GM23338 (cell line): Measurements from ENCODE around the gene TGM2. TPM values are rescaled to one million over a fixed set of nuclear protein-coding genes. Genes with fewer than 3 reads are reported as not detected.

ENCODE experiments used
- ATAC-seq: fragments of 200-7000 bp; cut with Tn5 transposase; 3 replicates; pipeline ENCODE4 v1.9.1; 2020
- DNase-seq: peaks from one replicate; pipeline ENCODE4 v3.0.0-alpha.2; 2015; ENCODE audit warnings: low spot score
- H2AFZ ChIP-seq: fragments of 200-600 bp; sonication (generic); 2 replicates; pipeline ENCODE4 v1.8.0; 2016; ENCODE audit warnings: antibody characterized with exemption, mild to moderate bottlenecking, moderate library complexity
- H3F3A ChIP-seq: fragments of 200-600 bp; sonication (generic); replicated peaks from 2 replicates; pipeline ENCODE4 v1.8.0; 2017; ENCODE audit warnings: antibody characterized with exemption, mixed run types, low read depth
- H3K27ac ChIP-seq: fragments of 200-600 bp; sonication (generic); 2 replicates; pipeline ENCODE4 v1.6.1; 2016; ENCODE audit warnings: low read depth
- H3K27me3 ChIP-seq: fragments of 200-600 bp; sonication (generic); 2 replicates; pipeline ENCODE4 v1.8.0; 2016; ENCODE audit warnings: mild to moderate bottlenecking, mixed run types, moderate library complexity; ENCODE audit not compliant: insufficient read depth
- H3K36me3 ChIP-seq: fragments of 200-600 bp; sonication (generic); 2 replicates; pipeline ENCODE4 v1.8.0; 2016; ENCODE audit warnings: mild to moderate bottlenecking; ENCODE audit not compliant: insufficient read depth
- H3K4me1 ChIP-seq: fragments of 200-600 bp; sonication (generic); 2 replicates; pipeline ENCODE4 v1.8.0; 2016; ENCODE audit warnings: mild to moderate bottlenecking, moderate library complexity; ENCODE audit not compliant: insufficient read depth
- H3K4me2 ChIP-seq: fragments of 200-600 bp; sonication (generic); 2 replicates; pipeline ENCODE4 v1.7.1; 2017; ENCODE audit warnings: mixed run types
- H3K4me3 ChIP-seq: fragments of 200-600 bp; sonication (generic); 2 replicates; pipeline ENCODE4 v1.6.1; 2016; ENCODE audit warnings: mixed run types
- H3K79me2 ChIP-seq: fragments of 200-600 bp; sonication (generic); replicated peaks from 2 replicates; pipeline ENCODE4 v1.8.0; 2017; ENCODE audit warnings: mild to moderate bottlenecking; ENCODE audit not compliant: insufficient read depth
- H3K9me2 ChIP-seq: fragments of 200-600 bp; sonication (generic); 2 replicates; pipeline ENCODE4 v1.8.0; 2017; ENCODE audit not compliant: insufficient read depth
- H4K20me1 ChIP-seq: fragments of 200-600 bp; sonication (generic); replicated peaks from 2 replicates; pipeline ENCODE4 v1.8.0; 2017; ENCODE audit warnings: mild to moderate bottlenecking; ENCODE audit not compliant: insufficient read depth
- H3K27ac Mint-ChIP-seq: 2 replicates; pipeline ENCODE4 v1.8.0; 2020; ENCODE audit warnings: inconsistent platforms, mild to moderate bottlenecking, moderate library complexity, mixed read lengths
- H3K27me3 Mint-ChIP-seq: 3 replicates; pipeline ENCODE4 v1.8.0; 2022; ENCODE audit warnings: low read depth, mild to moderate bottlenecking, moderate library complexity, mixed read lengths, inconsistent platforms; ENCODE audit not compliant: insufficient read depth, poor library complexity
- H3K36me3 Mint-ChIP-seq: 3 replicates; pipeline ENCODE4 v1.8.0; 2021; ENCODE audit warnings: low read depth, mild to moderate bottlenecking, inconsistent platforms, moderate library complexity, mixed read lengths
- H3K4me1 Mint-ChIP-seq: 3 replicates; pipeline ENCODE4 v1.8.0; 2020; ENCODE audit warnings: mild to moderate bottlenecking, inconsistent platforms, mixed read lengths
- H3K4me3 Mint-ChIP-seq: 3 replicates; pipeline ENCODE4 v1.8.0; 2021; ENCODE audit warnings: moderate library complexity, mild to moderate bottlenecking, inconsistent platforms, mixed read lengths
- H3K9me3 Mint-ChIP-seq: 3 replicates; pipeline ENCODE4 v1.8.0; 2020; ENCODE audit warnings: moderate library complexity, mild to moderate bottlenecking, inconsistent platforms, mixed read lengths
- CREB1 ChIP-seq: fragments of 250-450 bp; sonication (Bioruptor Pico); IDR thresholded peaks from 2 replicates; pipeline ENCODE4 v1.5.0; 2020; ENCODE audit warnings: low read depth, mild to moderate bottlenecking, moderate library complexity
- ETS1 ChIP-seq: IDR thresholded peaks from 2 replicates; pipeline ENCODE4 v1.6.1; 2016; ENCODE audit warnings: antibody characterized with exemption
- EZH2 ChIP-seq: fragments of 200-600 bp; sonication (generic); IDR thresholded peaks from one replicate; pipeline ENCODE4 v1.8.0; 2017; ENCODE audit warnings: antibody characterized with exemption, mild to moderate bottlenecking, low read depth; ENCODE audit not compliant: unreplicated experiment
- EZH2phosphoT487 ChIP-seq: fragments of 200-600 bp; sonication (generic); IDR thresholded peaks from one replicate; pipeline ENCODE4 v1.8.1; 2018; ENCODE audit warnings: antibody characterized with exemption; ENCODE audit not compliant: unreplicated experiment
- JUNB ChIP-seq: IDR thresholded peaks from one replicate; pipeline ENCODE4 v1.6.1; 2016; ENCODE audit warnings: antibody characterized with exemption; ENCODE audit not compliant: unreplicated experiment
- NANOG ChIP-seq: IDR thresholded peaks from 2 replicates; pipeline ENCODE4 v1.6.1; 2016; ENCODE audit warnings: antibody characterized with exemption, borderline replicate concordance
- POLR2AphosphoS5 ChIP-seq: IDR thresholded peaks from 2 replicates; pipeline ENCODE4 v1.6.1; 2016; ENCODE audit warnings: antibody characterized with exemption, low read depth
- REST ChIP-seq: IDR thresholded peaks from one replicate; pipeline ENCODE4 v1.6.1; 2018; ENCODE audit warnings: antibody characterized with exemption; ENCODE audit not compliant: unreplicated experiment
- STAT1 ChIP-seq: IDR thresholded peaks from one replicate; pipeline ENCODE4 v1.6.1; 2016; ENCODE audit warnings: antibody characterized with exemption; ENCODE audit not compliant: unreplicated experiment
- ZNF114 ChIP-seq: fragments of 250-450 bp; sonication (Bioruptor Pico); IDR thresholded peaks from 2 replicates; pipeline ENCODE4 v1.5.0; 2020; ENCODE audit warnings: mild to moderate bottlenecking, moderate library complexity
- ZNF331 ChIP-seq: fragments of 250-450 bp; sonication (Bioruptor Pico); IDR thresholded peaks from 2 replicates; pipeline ENCODE4 v1.5.0; 2020; ENCODE audit warnings: low read depth, mild to moderate bottlenecking, moderate library complexity
- polyA plus RNA-seq: library from polyadenylated mRNA; unstranded; fragments of >200 nt; fragmentation: Nextera tagmentation; extraction: Ambion mirVana; gene quantifications from 2 replicates; pipeline ENCODE4 v1.2.1, GENCODE V29; 2016
- total RNA-seq: library from RNA; depleted of rRNA; stranded (reverse); fragments of >200 nt; shearing (Covaris generic); gene quantifications from 2 replicates; pipeline ENCODE4 v1.2.3, GENCODE V29; 2014
- TF ChIP-seq, protein P1 (sequence below), 2 experiments: fragments of 200-600 bp in 1 of 2; sonication (generic) in 1 of 2; conservative IDR thresholded peaks; 2 replicates each; pipeline versions ENCODE4 v1.5.1 to v1.6.1; 2016 to 2017; ENCODE audit warnings: antibody characterized with exemption in 2 of 2, low read depth in 2 of 2, mild to moderate bottlenecking in 2 of 2, moderate library complexity in 1 of 2

TGM2 gene
- total and polyA plus RNA-seq, 2 experiments from 2014 or later, result 0.45 to 1.0 TPM

- TF ChIP-seq REST (no peak), STAT1 (no peak), ZNF331 (CRISPR knock-in tag) (no peak), EZH2phosphoT487 (no peak), POLR2AphosphoS5 (no peak)
Measured at GRCh38 chr20:38108986-38109541, 56.0 kb downstream of the TGM2 start (continued).

DNA sequence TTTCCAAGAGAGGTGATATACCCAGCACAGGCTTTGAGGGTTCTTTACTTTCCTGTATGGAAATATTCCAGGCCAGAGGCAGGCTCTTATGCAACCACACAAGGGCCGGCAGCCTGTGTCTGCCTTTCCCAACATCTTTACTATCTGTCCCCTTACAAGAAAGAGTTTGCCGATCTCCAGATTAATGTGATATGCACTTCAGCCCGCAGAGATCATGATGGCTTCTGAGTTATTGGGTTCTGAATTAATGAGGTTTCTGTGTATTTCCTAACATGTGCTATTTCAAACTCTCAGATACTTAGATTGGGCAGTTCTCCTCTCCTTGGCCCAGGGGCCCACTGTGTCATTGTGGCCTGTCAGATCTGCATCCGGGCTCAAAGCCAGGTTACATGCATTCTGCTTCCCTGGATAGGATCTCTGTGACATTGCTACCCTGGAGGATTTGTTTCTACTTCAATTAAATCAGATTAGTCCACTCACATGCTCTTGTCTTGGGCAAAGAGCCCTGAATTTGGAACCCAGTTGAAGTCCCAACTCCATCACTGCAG lies 56.6 kb downstream of the TGM2 start:
- H4K20me1 ChIP-seq, result no peaks in the 10 kb centered on the region
- no peaks in the 10 kb centered on the region for H3F3A ChIP-seq
- no peaks in the 10 kb centered on the region for H3K79me2 ChIP-seq
- no peaks in the 10 kb centered on the region for H3K36me3 ChIP-seq
- no peak overlapping the region for H3K4me2 ChIP-seq
- H3K4me3 ChIP-seq, result no peak overlapping the region
- ATAC-seq (no peak), DNase-seq (no peak)
- Mint-ChIP-seq H3K36me3 (no peaks in the 10 kb centered on the region), H3K4me1 (peaks cover 3% of the 10 kb centered on the region; the same call in 1 of the 3 replicates), H3K4me3 (no peak overlapping the region), H3K9me3 (no peaks in the 10 kb centered on the region), H3K27ac (no peak overlapping the region), H3K27me3 (peaks cover 5% of the 10 kb centered on the region)
- no peak overlapping the region for H3K27ac ChIP-seq
- no peak overlapping the region for H2AFZ ChIP-seq
- H3K9me2 ChIP-seq, result no peaks in the 10 kb centered on the region
- H3K4me1 ChIP-seq, result no peaks in the 10 kb centered on the region
- H3K27me3 ChIP-seq, result no peaks in the 10 kb centered on the region
- TF ChIP-seq JUNB (no peak), EZH2 (no peak), EZH2phosphoT487 (no peak), NANOG (no peak), POLR2AphosphoS5 (no peak), ZNF331 (CRISPR knock-in tag) (no peak), CREB1 (CRISPR knock-in tag) (no peak), ETS1 (no peak), ZNF114 (CRISPR knock-in tag) (no peak), REST (no peak)
- TF ChIP-seq, protein P1, sequence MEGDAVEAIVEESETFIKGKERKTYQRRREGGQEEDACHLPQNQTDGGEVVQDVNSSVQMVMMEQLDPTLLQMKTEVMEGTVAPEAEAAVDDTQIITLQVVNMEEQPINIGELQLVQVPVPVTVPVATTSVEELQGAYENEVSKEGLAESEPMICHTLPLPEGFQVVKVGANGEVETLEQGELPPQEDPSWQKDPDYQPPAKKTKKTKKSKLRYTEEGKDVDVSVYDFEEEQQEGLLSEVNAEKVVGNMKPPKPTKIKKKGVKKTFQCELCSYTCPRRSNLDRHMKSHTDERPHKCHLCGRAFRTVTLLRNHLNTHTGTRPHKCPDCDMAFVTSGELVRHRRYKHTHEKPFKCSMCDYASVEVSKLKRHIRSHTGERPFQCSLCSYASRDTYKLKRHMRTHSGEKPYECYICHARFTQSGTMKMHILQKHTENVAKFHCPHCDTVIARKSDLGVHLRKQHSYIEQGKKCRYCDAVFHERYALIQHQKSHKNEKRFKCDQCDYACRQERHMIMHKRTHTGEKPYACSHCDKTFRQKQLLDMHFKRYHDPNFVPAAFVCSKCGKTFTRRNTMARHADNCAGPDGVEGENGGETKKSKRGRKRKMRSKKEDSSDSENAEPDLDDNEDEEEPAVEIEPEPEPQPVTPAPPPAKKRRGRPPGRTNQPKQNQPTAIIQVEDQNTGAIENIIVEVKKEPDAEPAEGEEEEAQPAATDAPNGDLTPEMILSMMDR (conservative IDR thresholded peaks at IDR 0.05; ENCODE audit: low read depth in 2 of 2), result no peak
